Stomach (tissue), 9 donors: ENCODE data around the gene NAT9. TPM values are rescaled to one million over a fixed set of nuclear protein-coding genes. Genes with fewer than 3 reads are reported as not detected.

Source experiments
- DNase-seq, 2 donors: peaks; one replicate each; pipeline versions ENCODE4 v3.0.0 to v3.0.0-alpha.2; 2013 to 2019
- H3K27ac ChIP-seq, 5 donors: fragments of 200-600 bp in 4 of 5; sonication (generic) in 4 of 5; one replicate each; pipeline ENCODE4 v1.5.1; 2013 to 2019; ENCODE audit warnings: mild to moderate bottlenecking in 1 of 5, moderate library complexity in 1 of 5
- H3K27me3 ChIP-seq, 3 donors: fragments of 200-600 bp; sonication (generic); one replicate each; pipeline ENCODE4 v1.5.1; 2017 to 2019; ENCODE audit warnings: mixed run types in 1 of 3
- H3K36me3 ChIP-seq, 4 donors: fragments of 200-600 bp; sonication (generic); 1 replicate in 3 of 4; 2 replicates in 1 of 4; pipeline ENCODE4 v1.5.1; 2016 to 2019
- H3K4me1 ChIP-seq, 4 donors: fragments of 200-600 bp; sonication (generic); one replicate each; pipeline ENCODE4 v1.5.1; 2016 to 2019
- H3K4me3 ChIP-seq, 4 donors: fragments of 200-600 bp; sonication (generic) in 3 of 4; one replicate each; pipeline ENCODE4 v1.5.1; 2016 to 2019; ENCODE audit warnings: mild to moderate bottlenecking in 1 of 4
- H3K9me3 ChIP-seq, 4 donors: fragments of 200-600 bp; sonication (generic); one replicate each; pipeline ENCODE4 v1.5.1; 2016 to 2019
- EP300 ChIP-seq: sonication (generic); formaldehyde crosslinking; IDR thresholded peaks from one replicate; pipeline ENCODE4 v1.6.1; 2017; ENCODE audit warnings: antibody characterized with exemption
- POLR2A ChIP-seq, 4 donors: fragments of 450-650 bp; IDR thresholded peaks; one replicate each; pipeline ENCODE4 v1.6.1; 2016; ENCODE audit warnings: antibody characterized with exemption in 4 of 4, control low read depth in 2 of 4, mild to moderate bottlenecking in 1 of 4, moderate library complexity in 1 of 4
- POLR2AphosphoS5 ChIP-seq, 3 donors: sonication (generic); formaldehyde crosslinking; IDR thresholded peaks; one replicate each; pipeline ENCODE4 v1.6.1; 2016; ENCODE audit warnings: antibody characterized with exemption in 3 of 3
- WGBS, 5 donors: extraction: QIAGEN DNeasy Blood & Tissue Kit in 3 of 5; methylation state at CpG; one replicate each; pipeline versions ENCODE4 v1.1.5 to v1.1.7; 2013 to 2018; 5-methylcytosine and 5-hydroxymethylcytosine counted together
- intact Hi-C: fragments of 100-400 bp; cut with DNase I; formaldehyde crosslinking; loops from one replicate; pipeline ENCODE4 v1.15.1; 2023; ENCODE audit warnings: low total_unique reads
- polyA plus RNA-seq, 3 donors: library from polyadenylated mRNA; stranded (reverse); fragments of 200-250 nt; gene quantifications; one replicate each; pipeline ENCODE4 v1.2.3, GENCODE V29; 2013
- total RNA-seq, 5 donors: library from RNA; depleted of rRNA; stranded (reverse); fragments of >200 nt; gene quantifications; one replicate each; pipeline versions ENCODE4 v1.1.0 to v1.2.3, GENCODE V29; 2014 to 2016
- TF ChIP-seq, protein P1 (sequence below), 7 experiments: fragments of 450-650 bp in 4 of 7; fragments of 200-600 bp in 3 of 7; sonication (generic) in 3 of 7; IDR thresholded peaks; one replicate each; pipeline ENCODE4 v1.5.1; 2016 to 2019; ENCODE audit warnings: antibody characterized with exemption in 7 of 7, control low read depth in 2 of 7, mild to moderate bottlenecking in 1 of 7
- donor health status: healthy with polysubstance abuse.
- donor health status: Bipolar disorder and iron deficiency.
- donor health status: healthy.

Gene NAT9
- total and polyA plus RNA-seq, 8 donors: 14.5 to 33.5 (median 21.9) TPM

DNA sequence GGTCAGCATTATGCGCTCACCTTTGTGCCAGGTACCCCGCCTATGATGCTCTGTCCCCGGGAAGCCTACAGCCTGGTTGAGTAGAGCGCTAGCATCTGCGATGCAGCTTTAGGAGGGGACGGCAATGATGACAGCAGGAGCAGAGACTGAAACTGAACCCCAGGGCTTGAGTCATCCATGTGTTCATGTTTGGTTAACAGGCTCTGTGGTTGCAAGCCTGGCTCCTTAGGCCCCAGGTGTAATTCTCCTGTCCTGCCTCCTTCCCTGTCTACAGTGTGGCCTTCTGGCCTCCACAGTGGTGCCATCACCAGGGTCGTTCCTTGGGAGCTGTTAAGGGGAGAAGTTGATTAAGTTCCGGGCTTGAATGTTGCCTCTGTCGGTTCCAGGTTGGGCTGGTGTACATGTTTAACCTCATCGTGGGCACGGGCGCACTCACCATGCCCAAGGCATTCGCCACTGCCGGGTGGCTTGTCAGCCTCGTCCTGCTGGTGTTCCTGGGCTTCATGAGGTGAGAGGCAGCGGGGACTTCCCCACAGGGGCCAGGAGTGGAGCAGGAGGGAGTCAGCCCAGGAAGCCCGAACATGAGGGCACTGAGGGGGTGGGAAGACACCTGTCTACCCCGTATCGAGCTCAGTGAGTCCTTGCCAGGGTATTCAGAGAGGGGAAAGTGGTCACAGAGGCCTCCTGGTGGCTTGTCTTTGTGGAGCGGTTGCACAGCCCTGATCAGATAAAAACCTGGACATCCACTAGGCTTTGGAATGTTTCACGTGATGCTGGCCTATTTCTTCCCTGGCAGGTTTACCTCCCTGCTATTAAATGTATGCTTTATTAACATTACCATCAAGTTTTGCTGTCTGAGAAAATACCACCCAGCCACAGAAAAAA is 9.2 kb upstream of the NAT9 start:
- DNase-seq: no peak
- peaks cover 0 to 11% (median 0%) of the 10 kb centered on the region in 4 donors for H3K4me1 ChIP-seq
- no peaks in the 10 kb centered on the region for H3K9me3 ChIP-seq
- H3K4me3 ChIP-seq: no peak overlapping the region
- H3K27me3 ChIP-seq: no peaks in the 10 kb centered on the region
- TF ChIP-seq POLR2A (IDR thresholded peaks at IDR 0.05) (no peak), EP300 (no peak), POLR2AphosphoS5 (IDR thresholded peaks at IDR 0.05) (no peak)
- TF ChIP-seq, protein P1, sequence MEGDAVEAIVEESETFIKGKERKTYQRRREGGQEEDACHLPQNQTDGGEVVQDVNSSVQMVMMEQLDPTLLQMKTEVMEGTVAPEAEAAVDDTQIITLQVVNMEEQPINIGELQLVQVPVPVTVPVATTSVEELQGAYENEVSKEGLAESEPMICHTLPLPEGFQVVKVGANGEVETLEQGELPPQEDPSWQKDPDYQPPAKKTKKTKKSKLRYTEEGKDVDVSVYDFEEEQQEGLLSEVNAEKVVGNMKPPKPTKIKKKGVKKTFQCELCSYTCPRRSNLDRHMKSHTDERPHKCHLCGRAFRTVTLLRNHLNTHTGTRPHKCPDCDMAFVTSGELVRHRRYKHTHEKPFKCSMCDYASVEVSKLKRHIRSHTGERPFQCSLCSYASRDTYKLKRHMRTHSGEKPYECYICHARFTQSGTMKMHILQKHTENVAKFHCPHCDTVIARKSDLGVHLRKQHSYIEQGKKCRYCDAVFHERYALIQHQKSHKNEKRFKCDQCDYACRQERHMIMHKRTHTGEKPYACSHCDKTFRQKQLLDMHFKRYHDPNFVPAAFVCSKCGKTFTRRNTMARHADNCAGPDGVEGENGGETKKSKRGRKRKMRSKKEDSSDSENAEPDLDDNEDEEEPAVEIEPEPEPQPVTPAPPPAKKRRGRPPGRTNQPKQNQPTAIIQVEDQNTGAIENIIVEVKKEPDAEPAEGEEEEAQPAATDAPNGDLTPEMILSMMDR (IDR thresholded peaks at IDR 0.05): no peak
- intact Hi-C loops: no loop called here
- H3K27ac ChIP-seq: no peak overlapping the region
- WGBS, 5 donors: 77 to 87% (median 84%) methylated on average over 19 to 21 of the region's 21 CpGs
- H3K36me3 ChIP-seq: peaks cover 19 to 61% (median 47%) of the 10 kb centered on the region in 4 donors

DNA sequence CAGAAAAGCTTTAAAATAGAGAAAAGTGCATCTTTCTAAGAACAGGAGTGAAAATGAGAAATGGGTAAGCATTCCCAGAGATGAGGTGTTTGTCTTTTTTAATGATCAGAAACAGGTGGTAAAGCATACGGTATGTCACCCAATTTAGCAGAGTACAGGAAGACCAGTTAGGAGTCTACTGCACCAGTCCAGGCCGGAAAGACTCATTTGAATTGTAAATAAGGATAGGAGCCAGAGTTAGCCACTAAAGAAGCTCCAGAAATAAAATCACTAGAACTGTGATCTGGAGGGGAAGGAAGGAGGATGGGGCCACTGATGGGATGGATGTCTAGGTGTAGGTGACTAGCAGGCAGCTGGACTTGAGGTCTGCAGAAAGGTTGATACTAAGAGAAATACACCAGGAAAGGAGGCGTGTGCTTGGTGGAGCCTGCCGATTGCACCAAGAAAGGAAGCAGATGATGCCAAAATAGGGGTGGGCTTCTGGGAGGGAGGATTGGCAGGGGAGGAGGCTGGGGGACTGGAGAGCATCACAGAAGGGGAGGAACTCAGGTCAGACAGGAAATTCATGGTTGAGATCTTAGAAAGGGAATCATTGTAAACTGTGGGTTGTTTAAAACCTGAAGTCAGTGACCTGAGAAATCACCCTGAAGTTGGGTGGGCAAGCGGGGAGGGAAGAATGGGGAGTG is 8.1 kb upstream of the NAT9 start:
- TF ChIP-seq POLR2A (IDR thresholded peaks at IDR 0.05) (no peak), POLR2AphosphoS5 (IDR thresholded peaks at IDR 0.05) (no peak), EP300 (no peak)
- TF ChIP-seq, protein P1 (IDR thresholded peaks at IDR 0.05): no peak
- intact Hi-C loops: no loop called here
- WGBS, 5 donors: 81 to 92% (median 84%) methylated on average over 5 of the region's 5 CpGs
- Histone ChIP-seq H3K4me1 (peaks cover 0 to 16% (median 0%) of the 10 kb centered on the region in 4 donors), H3K27ac (no peak overlapping the region), H3K4me3 (no peak overlapping the region), H3K27me3 (no peaks in the 10 kb centered on the region), H3K36me3 (peaks cover 16 to 61% (median 48%) of the 10 kb centered on the region in 4 donors), H3K9me3 (no peaks in the 10 kb centered on the region)
- DNase-seq: no peak

DNA sequence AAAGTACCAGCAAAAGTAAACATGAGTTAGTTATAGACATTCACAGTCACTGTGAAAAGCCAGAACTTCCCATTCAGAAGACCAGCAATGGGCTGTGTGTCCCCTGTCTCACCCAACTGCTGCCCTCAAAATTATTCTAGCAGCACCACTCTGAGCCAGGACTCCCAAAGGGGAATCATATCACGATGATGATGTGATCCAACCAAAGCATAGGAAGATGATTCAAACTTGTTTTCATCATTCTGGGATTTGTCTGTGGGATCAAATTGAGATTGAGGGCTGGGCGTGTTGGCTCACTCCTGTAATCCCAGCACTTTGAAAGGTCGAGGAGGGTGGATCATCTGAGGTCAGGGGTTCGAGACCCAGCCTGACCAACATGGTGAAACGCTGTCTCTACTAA is 6.4 kb upstream of the NAT9 start:
- no peaks in the 10 kb centered on the region for H3K9me3 ChIP-seq
- H3K27ac ChIP-seq: no peak overlapping the region
- H3K4me1 ChIP-seq: peaks cover 0 to 33% (median 5%) of the 10 kb centered on the region in 4 donors
- TF ChIP-seq POLR2A (IDR thresholded peaks at IDR 0.05) (no peak), POLR2AphosphoS5 (IDR thresholded peaks at IDR 0.05) (no peak), EP300 (no peak)
- TF ChIP-seq, protein P1 (IDR thresholded peaks at IDR 0.05): no peak
- no peaks in the 10 kb centered on the region for H3K27me3 ChIP-seq
- no peak overlapping the region for H3K4me3 ChIP-seq
- 80 to 96% (median 92%) methylated on average over 5 of the region's 5 CpGs for WGBS, 5 donors
- intact Hi-C loops: no loop called here
- DNase-seq: no peak
- peaks cover 9 to 47% (median 36%) of the 10 kb centered on the region in 4 donors for H3K36me3 ChIP-seq

DNA sequence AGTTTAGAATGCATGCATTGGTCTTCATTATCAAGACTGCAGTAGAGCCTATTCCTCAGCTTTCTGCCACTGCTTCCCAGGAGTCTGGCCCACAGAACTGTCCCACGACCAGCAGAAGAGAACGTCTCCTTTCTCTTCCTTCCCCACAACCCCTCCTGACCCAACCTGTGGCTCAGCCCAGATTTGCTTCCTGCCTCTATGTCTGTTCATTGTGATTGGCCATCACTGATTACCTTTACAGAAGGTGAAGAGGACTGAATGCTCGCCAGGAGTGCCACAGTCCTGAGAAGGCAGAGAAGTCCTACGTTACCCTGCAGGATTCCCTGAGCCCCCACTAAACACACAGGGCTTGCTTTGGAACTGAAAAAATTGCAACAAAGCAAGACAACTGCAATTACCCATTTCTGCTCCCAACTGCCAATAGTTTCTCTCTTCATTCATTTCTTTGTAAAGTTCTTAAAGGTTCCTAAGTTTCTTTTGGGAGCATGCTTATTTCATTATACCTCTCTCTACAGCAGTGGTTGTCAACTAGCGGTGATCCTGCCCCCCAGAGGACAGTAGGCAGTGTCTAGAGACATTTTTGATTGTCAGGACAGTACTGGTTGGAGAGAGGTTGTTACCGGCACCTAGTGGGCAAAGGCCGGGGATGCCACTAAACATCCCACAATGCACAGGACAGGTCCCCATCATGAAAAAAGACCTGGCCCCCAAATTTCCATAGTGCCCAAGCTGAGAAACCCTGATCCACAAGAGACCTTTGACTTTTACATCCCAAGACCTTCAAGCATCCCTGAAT is 4.5 kb upstream of the NAT9 start:
- DNase-seq: no peak

More for the DNA sequence above, 4.5 kb upstream of the NAT9 start:
- peak overlapping the region in 2 of 5 donors; percentile 55 to 61 for H3K27ac ChIP-seq
- H3K4me1 ChIP-seq: peaks cover 9 to 47% (median 17%) of the 10 kb centered on the region in 4 donors
- no peaks in the 10 kb centered on the region for H3K27me3 ChIP-seq
- WGBS, 5 donors: 57 to 78% (median 67%) methylated on average over 7 of the region's 7 CpGs
- intact Hi-C loops: no loop called here
- H3K9me3 ChIP-seq: no peaks in the 10 kb centered on the region
- H3K4me3 ChIP-seq: no peak overlapping the region
- TF ChIP-seq, protein P1 (IDR thresholded peaks at IDR 0.05): no peak
- TF ChIP-seq POLR2A (IDR thresholded peaks at IDR 0.05) (no peak), EP300 (no peak), POLR2AphosphoS5 (IDR thresholded peaks at IDR 0.05) (no peak)
- H3K36me3 ChIP-seq: peaks cover 4 to 39% (median 25%) of the 10 kb centered on the region in 4 donors
